GM18870 (cell line): Measurements from ENCODE around the gene VPS35L.

Experiments
- ATAC-seq: cut with Tn5 transposase; IDR thresholded peaks from one replicate; pipeline ENCODE4 v1.9.1; 2021; ENCODE audit warnings: moderate library complexity; ENCODE audit not compliant: unreplicated experiment

VPS35L gene

DNA sequence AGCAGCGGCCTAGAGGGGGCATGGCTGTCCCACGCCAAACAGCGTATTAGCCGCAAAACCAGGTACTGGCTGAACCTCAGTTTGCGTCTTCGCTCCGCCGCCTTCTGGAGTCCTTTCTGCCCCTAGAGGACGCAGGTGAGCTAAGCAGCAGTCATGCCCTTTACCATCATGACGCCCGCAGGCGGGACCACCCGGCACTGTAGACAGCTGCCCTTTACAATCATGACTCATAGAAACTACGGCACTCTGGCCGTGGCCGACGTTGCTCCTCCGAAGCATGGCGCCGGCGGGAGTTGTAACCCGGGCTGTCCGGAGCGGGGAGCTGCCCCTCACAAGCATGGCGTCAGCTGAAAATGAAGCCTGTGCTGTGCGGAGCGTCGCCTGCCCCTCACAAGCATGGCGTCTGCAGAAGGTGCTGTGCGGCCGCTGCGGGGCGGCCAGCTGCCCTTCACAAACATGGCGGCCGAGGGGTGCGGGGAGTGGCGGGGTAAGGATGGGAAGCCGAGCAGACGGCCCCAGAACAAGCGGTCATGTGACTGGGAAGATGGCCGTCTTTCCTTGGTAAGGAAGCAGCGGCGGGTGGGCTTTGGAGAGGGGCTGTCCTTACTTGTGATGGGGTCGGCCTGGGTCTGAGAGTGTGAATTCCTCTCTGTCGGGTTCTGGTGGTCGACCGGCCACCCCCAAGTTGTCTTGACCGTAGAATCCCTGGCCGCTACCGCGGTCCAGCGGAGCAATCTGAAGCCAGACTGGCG is at the start of gene VPS35L:
Gene VPS35L, plus strand, starts transcription at position 518 of the 752 bp plus-strand sequence. Its CDS starts 27 bp downstream, at position 545.
- ATAC-seq, result peak; percentile 96

DNA sequence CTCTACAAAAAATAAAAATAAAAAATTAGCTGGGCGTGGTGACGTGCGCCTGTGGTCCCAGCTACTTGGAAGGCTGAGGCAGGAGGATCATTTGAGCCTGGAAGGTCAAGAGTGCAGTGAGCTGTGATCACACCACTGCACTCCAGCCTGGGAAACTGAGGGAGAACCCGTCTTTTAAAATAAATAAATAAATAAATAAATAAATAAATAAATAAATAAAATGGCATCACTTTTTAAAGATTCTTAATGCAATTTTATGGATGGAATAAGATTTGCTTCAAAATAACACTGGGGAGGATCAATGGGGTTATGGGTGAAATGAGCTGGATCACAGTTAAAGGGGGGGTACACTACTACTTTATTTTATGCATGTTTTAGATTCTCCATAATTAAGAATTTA is 48.5 kb upstream of the VPS35L start:
- ATAC-seq, result no peak

- no peak for ATAC-seq
These were observed 47.6 kb upstream of the VPS35L start for GRCh38 chr16:19507867-19508266.

- no peak for ATAC-seq
These were observed 43.2 kb upstream of the VPS35L start for GRCh38 chr16:19512297-19512696.

- no peak for ATAC-seq
These were observed 42.0 kb upstream of the VPS35L start for GRCh38 chr16:19513377-19514053.

- ATAC-seq, result no peak
These were observed 39.7 kb upstream of the VPS35L start for GRCh38 chr16:19515757-19516156.

DNA sequence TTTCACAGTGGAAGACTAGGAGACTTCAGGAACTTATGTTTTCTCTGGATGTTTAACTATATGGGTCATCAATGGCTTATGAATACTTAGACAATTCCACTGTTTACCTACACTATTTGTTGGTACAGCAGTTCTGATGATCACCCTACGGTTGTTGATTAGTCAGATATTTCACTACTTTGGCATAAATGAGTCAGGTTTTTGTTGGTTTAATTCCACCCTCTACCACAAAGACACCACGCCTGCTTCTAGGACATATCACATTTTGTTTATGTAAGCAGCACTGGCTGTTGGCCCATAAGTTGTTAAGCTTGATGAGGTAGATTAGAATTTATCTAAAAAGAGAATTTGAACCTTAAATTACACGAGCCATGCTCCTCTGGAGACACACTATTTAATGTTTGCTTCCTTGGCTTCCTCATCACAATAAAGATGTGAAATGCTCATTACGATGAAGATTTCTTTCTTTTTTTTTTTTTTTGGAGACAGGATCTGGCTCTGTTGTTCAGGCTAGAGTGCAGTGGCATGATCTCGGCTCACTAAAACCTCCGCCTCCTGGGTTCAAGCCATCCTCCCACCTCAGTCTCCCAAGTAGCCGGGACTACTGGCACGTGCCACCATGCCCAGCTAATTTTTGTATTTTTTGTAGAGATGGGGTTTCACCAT is 37.9 kb upstream of the VPS35L start:
- ATAC-seq, result no peak

DNA sequence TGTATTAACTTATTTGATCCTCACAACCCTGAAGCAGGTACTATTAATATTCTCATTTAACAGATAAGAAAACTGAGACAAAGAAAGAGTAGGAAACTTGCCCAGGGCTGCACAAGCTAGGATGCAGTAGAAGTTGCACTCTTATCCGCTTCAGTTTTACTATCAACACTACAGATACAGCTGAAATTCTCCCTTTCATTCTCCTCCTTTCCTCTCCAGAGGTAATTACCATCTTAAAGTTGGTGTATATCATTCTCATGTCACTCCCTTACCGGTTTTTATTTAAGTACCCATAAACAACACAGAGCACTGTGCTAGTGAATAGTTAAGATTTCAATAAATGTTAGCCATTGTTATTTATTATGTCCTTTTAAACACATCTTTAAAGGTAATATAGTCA is 37.1 kb upstream of the VPS35L start:
- no peak for ATAC-seq

GRCh38 chr16:19520861-19521331 is 34.6 kb upstream of the VPS35L start:
- no peak for ATAC-seq

DNA sequence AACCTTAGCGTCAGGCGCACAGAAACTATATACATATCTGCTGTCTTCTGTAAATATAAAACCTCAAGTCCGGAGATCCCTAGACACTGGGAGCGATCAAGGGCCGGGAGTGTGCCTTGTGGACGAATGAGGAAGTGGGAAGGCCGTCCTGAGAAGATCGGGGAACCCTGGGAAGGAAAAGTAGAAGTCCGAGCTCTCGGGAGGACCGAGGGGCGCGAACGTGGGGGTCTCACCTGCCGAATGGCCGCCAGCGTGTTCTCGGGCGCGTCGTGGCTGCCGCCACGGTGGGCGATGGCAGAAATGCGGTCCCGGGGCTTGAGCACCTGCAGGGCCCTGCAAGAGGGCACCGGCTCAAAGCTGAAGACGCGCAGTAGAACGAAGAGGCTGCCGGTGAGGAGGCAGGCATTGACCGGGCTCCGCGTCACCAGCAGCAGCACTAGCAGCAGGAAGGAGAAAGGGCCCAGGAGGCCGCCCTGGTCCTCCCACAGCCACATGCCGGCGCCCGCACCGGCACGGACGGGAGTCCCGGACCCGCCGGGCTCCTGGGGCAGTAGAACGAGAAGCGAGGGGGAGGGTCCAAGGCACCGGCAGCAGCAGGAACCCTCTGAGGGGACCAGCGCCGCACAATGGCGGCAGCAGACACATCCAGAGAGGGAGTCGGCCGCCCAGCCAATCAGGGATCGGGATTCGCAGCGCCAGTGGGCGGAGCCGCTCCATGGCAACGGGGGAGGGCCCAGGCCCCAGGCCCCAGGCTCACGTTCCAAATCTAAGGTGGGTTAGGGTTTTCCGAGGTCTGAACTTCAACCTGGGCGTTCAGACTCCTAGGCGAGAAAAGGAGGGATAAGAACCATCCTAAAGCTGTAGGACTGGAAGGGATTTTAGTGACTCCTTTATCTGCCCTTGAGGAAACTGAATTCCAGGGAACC is 33.8 kb upstream of the VPS35L start, which contains the start of gene GDE1:
Gene GDE1, minus strand, starts transcription at position 628 of the 926 bp plus-strand sequence. Its CDS starts 134 bp downstream, at position 494.
- ATAC-seq, result peak; percentile 53

DNA sequence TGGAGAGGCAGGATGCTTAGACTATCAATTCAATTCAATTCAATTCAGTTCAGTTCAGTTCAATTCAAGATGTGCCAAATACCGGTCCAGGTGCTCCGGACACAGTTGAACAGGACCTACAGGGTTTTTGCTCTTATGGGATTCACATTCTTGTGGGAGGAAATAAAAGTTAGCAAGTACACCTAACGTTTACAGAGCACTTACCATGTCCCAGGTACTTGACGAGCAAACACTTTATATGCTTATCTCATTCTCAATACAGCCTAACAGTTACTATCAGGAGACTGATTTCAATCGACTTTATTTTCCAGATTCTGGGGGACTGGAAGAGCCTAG is 33.1 kb upstream of the VPS35L start:
- no peak for ATAC-seq

GRCh38 chr16:19522760-19523159 is 32.7 kb upstream of the VPS35L start:
- ATAC-seq, result no peak

DNA sequence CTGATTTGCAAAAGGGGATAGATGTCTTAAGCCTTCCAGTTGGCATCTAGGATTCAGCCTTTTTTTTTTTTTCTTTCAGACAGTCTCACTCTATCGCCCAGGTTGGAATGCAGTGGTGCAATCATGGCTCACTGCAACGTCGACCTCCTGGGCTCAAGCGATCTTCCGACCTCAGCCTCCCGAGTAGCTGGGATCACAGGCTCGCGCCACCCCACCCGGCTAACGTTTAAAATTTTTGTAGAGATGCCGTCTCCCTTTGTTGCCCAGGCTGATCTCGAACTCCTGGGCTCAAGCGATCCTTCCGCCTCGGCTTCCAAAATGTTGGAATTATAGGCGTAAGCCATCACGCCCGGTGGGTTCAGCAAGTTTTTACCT is 32.3 kb upstream of the VPS35L start:
- ATAC-seq, result no peak

- ATAC-seq, result peak; percentile 60
These were observed 31.7 kb upstream of the VPS35L start, which contains the start of gene CCP110 for GRCh38 chr16:19523559-19524355. Gene CCP110 (plus strand): TSS chr16:19523942. CDS start chr16:19527882, 3,940 bp downstream.

DNA sequence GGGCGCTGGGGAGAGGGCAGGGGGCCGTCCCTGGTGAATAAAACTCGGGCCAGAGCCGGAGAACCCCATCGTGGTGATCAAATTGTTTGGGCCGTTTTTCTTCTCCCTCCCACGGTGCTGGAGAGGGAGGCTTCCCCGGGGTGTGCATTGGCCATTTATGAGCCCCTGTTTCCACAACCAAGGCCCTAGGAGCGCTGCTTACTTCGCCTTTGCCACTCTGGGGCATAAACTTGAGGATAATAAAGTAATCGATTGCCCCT is 31.2 kb upstream of the VPS35L start:
- ATAC-seq, result no peak

GRCh38 chr16:19524616-19525384 is 30.7 kb upstream of the VPS35L start:
- ATAC-seq, result no peak

- ATAC-seq, result no peak
These were observed 30.1 kb upstream of the VPS35L start for GRCh38 chr16:19525385-19525723.

DNA sequence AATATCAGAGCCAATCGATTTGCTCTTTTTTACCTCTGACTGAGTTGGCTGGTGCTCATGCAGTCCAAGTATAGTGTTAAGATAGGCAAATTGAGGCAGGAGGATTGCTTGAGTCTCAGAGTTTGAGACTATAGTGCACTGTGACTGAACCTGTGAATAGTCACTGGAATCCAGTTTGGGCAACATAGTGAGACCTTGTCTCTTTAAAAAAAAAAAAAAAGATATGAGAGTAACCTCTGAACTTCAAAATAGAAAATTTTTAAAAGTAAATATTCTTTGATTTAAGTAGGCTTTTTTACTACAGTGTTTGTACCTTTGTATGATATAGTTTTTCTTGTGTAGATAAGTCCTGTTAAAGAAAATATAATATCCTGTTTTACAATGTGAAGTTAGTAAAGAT is 28.3 kb upstream of the VPS35L start:
- no peak for ATAC-seq

GRCh38 chr16:19528666-19529065 is 26.8 kb upstream of the VPS35L start:
- no peak for ATAC-seq

- no peak for ATAC-seq
These were observed 22.9 kb upstream of the VPS35L start for GRCh38 chr16:19532601-19533000.
